ENCODE data around the gene CTNNAL1.

The CTNNAL1 gene

DNA sequence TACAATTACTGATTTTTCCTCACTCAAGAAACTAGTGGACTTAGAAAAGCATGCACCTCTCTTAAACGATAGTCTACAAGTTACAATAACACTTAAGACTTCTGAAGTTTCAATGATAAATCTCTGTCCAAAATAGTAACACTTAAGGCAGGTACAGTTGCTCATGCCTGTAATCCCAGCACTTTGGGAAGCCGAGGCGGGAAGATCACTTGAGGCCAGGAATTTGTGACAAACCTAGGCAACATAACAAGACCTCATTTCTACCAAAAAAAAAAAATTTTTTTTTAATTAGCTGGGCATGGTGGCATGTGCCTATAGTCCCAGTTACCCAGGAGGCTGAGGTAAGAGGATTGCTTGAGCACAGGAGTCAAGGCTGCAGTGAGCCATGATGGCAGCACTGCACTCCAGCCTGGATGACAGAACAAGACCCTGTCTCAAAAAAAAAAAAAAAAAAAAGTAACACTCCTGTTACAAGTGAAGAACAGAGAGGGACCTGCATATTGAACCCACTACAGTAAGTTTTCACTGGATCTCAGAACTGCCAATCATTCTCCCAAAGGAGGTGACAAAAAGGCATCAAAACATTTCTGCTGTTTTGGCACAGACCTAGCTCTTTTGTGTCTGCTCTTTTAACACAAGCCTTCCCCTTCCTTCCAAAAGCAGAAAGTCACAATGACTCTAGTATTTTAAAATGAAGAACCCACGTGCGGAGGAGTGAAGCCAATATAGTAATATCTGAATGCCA, 75.6 kb downstream of the CTNNAL1 start:
- TF ChIP-seq TCF12 (IDR thresholded peaks at IDR 0.05; ENCODE audit: low read depth) (no peak), EP300 (IDR thresholded peaks at IDR 0.05; ENCODE audit: borderline replicate concordance) (no peak), EGR1 (IDR thresholded peaks at IDR 0.05) (no peak), YY1 (IDR thresholded peaks at IDR 0.05; ENCODE audit: low read depth) (no peak), RAD21 (IDR thresholded peaks at IDR 0.05; ENCODE audit: low read depth) (no peak), CREB1 (IDR thresholded peaks at IDR 0.05; ENCODE audit: low read depth) (no peak), CEBPB (IDR thresholded peaks at IDR 0.05) (no peak), TEAD4 (IDR thresholded peaks at IDR 0.05) (no peak), ZBTB7A (IDR thresholded peaks at IDR 0.05; ENCODE audit: low read depth) (no peak), FOXM1 (IDR thresholded peaks at IDR 0.05; ENCODE audit: borderline replicate concordance, low read depth) (no peak), MAX (IDR thresholded peaks at IDR 0.05) (no peak)
- TF ChIP-seq, protein P1, sequence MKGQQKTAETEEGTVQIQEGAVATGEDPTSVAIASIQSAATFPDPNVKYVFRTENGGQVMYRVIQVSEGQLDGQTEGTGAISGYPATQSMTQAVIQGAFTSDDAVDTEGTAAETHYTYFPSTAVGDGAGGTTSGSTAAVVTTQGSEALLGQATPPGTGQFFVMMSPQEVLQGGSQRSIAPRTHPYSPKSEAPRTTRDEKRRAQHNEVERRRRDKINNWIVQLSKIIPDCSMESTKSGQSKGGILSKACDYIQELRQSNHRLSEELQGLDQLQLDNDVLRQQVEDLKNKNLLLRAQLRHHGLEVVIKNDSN (IDR thresholded peaks at IDR 0.05): no peak

DNA sequence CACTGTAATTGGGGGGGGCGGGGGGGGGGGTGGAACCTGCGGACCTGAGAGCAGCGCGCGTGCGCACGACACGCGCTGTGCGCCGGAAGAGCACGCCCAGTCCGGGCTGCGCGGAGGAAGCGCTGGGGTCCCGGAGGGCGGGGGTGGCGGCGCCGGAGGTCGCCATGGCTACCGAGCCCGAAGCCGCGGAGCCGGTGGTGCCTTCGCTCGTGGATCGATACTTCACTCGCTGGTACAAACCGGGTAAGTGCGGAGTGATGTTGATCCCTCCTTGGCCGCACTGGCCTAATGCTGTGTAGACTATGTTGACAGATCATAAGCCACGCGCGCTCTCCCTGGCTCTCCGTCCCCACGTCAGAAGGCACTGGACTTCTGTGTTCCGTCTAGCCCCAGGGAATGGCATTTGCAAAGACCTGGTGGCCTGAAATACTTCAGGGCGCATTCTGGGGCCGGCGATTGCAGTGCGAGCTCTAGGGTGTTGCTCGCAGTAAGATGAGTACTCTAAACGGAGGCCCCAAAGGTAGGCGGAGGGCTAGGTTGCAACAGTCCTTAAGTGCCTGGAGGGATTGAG, 78.9 kb downstream of the CTNNAL1 start, which contains the start of gene ABITRAM:
TSS of gene ABITRAM (plus strand) at position 78 of the 571 bp plus-strand sequence. CDS start at position 165, 87 bp downstream.
- TF ChIP-seq RAD21 (IDR thresholded peaks at IDR 0.05; ENCODE audit: low read depth) (no peak), TAF1 (IDR thresholded peaks at IDR 0.05; ENCODE audit: low read depth) (no peak; the same call in 1 of the 2 replicates), YY1 (IDR thresholded peaks at IDR 0.05; ENCODE audit: low read depth) (peak; percentile 69; the same call in 1 of the 2 replicates), NFIC (IDR thresholded peaks at IDR 0.05) (no peak), TCF12 (IDR thresholded peaks at IDR 0.05; ENCODE audit: low read depth) (0 out of 2 replicates have a peak, but pooled peaks have one; percentile 8), TEAD4 (IDR thresholded peaks at IDR 0.05) (no peak), EGR1 (IDR thresholded peaks at IDR 0.05) (peak; percentile 78), EP300 (IDR thresholded peaks at IDR 0.05; ENCODE audit: borderline replicate concordance) (0 out of 2 replicates have a peak, but pooled peaks have one; percentile 8), MAX (IDR thresholded peaks at IDR 0.05) (no peak), ZBTB7A (IDR thresholded peaks at IDR 0.05; ENCODE audit: low read depth) (peak; percentile 45; the same call in 1 of the 2 replicates), CREB1 (IDR thresholded peaks at IDR 0.05; ENCODE audit: low read depth) (no peak), CEBPB (IDR thresholded peaks at IDR 0.05) (no peak)
- TF ChIP-seq, protein P1 (IDR thresholded peaks at IDR 0.05): no peak

DNA sequence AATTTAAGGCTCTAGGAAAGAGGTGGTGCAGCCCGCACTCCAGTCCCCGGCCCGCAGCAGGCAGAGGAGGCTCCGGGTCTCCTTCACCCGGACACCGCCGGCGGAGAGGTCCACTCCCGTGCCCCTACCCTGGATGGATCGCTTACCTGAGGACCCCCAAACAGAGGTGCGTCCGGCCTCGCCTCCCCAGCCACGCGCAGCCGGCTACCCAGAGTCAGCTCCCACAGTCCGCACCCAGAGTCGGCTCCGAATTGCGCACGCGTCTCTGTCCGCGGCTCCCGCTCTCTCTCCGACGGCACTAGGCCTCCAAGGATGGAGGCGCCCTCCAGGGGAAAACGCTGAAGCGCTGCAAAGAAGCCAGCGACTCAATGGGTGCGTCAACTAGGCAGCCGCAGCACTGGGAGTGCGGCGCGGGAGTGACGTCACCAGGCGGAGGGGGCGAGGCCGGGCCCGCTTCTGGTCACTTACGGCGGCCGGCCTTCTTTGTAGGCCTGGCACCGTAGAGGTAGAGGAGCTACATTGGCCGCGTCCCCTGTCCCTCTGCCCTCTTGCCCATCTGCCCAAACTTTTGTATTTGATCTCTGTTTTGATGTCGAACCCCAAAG, 79.5 kb downstream of the CTNNAL1 start, which contains the start of gene ELP1:
TSS of gene ELP1 (minus strand) at position 407 of the 605 bp plus-strand sequence. CDS start 2,978 bp downstream, outside the sequence.
- TF ChIP-seq MAX (IDR thresholded peaks at IDR 0.05): peak; percentile 66; the same call in 1 of the 2 replicates
- TF ChIP-seq NFIC (IDR thresholded peaks at IDR 0.05): no peak; the same call in 1 of the 2 replicates
- no peak for TF ChIP-seq CEBPB (IDR thresholded peaks at IDR 0.05)
- peak; percentile 9; the same call in 1 of the 2 replicates for TF ChIP-seq YY1 (IDR thresholded peaks at IDR 0.05; ENCODE audit: low read depth)
- TF ChIP-seq ZBTB7A (IDR thresholded peaks at IDR 0.05; ENCODE audit: low read depth): peak; percentile 36
- TF ChIP-seq EP300 (IDR thresholded peaks at IDR 0.05; ENCODE audit: borderline replicate concordance): peak; percentile 20; the same call in 1 of the 2 replicates
- TF ChIP-seq REST (IDR thresholded peaks at IDR 0.05; ENCODE audit: low read depth): no peak
- peak; percentile 80 for TF ChIP-seq TAF1 (IDR thresholded peaks at IDR 0.05; ENCODE audit: low read depth)
- TF ChIP-seq FOXM1 (IDR thresholded peaks at IDR 0.05; ENCODE audit: borderline replicate concordance, low read depth): no peak
- TF ChIP-seq, protein P1 (IDR thresholded peaks at IDR 0.05): no peak
- TF ChIP-seq TEAD4 (IDR thresholded peaks at IDR 0.05): no peak
- TF ChIP-seq EGR1 (IDR thresholded peaks at IDR 0.05): no peak
- no peak; the same call in 1 of the 2 replicates for TF ChIP-seq RAD21 (IDR thresholded peaks at IDR 0.05; ENCODE audit: low read depth)
- peak; percentile 89; the same call in 1 of the 2 replicates for TF ChIP-seq CREB1 (IDR thresholded peaks at IDR 0.05; ENCODE audit: low read depth)
- TF ChIP-seq TCF12 (IDR thresholded peaks at IDR 0.05; ENCODE audit: low read depth): no peak

DNA sequence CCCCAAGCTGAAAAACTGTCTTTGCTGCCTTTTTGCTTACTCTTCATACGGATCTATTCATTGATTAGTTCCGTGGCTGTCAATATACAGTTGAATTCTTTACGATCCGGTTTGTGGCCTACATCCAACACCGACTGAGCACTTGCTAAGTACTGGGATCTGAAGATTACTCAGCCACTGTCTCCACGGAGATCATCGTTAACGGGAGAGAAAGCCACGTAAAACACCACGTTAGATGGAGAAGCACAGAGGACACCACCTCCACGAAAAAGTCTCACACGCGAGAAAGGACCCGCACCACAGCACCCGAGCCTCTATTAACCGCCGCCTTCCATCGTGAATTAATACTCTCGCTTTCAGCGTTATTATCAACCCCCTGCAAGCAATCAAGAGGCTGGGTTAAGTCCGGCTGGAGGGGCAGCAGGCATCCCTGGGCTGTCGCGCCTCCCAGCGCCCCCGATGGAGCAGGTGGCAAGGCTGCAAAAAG, 80.0 kb downstream of the CTNNAL1 start:
- no peak for TF ChIP-seq CREB1 (IDR thresholded peaks at IDR 0.05; ENCODE audit: low read depth)
- TF ChIP-seq FOXM1 (IDR thresholded peaks at IDR 0.05; ENCODE audit: borderline replicate concordance, low read depth): no peak
- TF ChIP-seq REST (IDR thresholded peaks at IDR 0.05; ENCODE audit: low read depth): no peak
- no peak for TF ChIP-seq MAX (IDR thresholded peaks at IDR 0.05)
- no peak for TF ChIP-seq TAF1 (IDR thresholded peaks at IDR 0.05; ENCODE audit: low read depth)
- no peak for TF ChIP-seq ZBTB7A (IDR thresholded peaks at IDR 0.05; ENCODE audit: low read depth)
- TF ChIP-seq RAD21 (IDR thresholded peaks at IDR 0.05; ENCODE audit: low read depth): no peak
- TF ChIP-seq, protein P1 (IDR thresholded peaks at IDR 0.05): no peak
- TF ChIP-seq EGR1 (IDR thresholded peaks at IDR 0.05): no peak
- TF ChIP-seq YY1 (IDR thresholded peaks at IDR 0.05; ENCODE audit: low read depth): no peak
- no peak for TF ChIP-seq TEAD4 (IDR thresholded peaks at IDR 0.05)
- no peak for TF ChIP-seq TCF12 (IDR thresholded peaks at IDR 0.05; ENCODE audit: low read depth)
- no peak for TF ChIP-seq CEBPB (IDR thresholded peaks at IDR 0.05)
- no peak for TF ChIP-seq EP300 (IDR thresholded peaks at IDR 0.05; ENCODE audit: borderline replicate concordance)
- TF ChIP-seq NFIC (IDR thresholded peaks at IDR 0.05): no peak; the same call in 1 of the 2 replicates

Measured in Ishikawa (cell line).